VCaP (cell line): ENCODE measurements around the gene PHACTR3.

Experiments
- H3K27ac ChIP-seq: fragments of 450-650 bp; 2 replicates; pipeline ENCODE4 v1.5.1; 2017
- TF ChIP-seq, protein P1 (sequence below): fragments of 450-650 bp; conservative IDR thresholded peaks from 2 replicates; pipeline ENCODE4 v1.5.1; 2017; ENCODE audit warnings: mild to moderate bottlenecking, moderate library complexity

Gene PHACTR3

DNA sequence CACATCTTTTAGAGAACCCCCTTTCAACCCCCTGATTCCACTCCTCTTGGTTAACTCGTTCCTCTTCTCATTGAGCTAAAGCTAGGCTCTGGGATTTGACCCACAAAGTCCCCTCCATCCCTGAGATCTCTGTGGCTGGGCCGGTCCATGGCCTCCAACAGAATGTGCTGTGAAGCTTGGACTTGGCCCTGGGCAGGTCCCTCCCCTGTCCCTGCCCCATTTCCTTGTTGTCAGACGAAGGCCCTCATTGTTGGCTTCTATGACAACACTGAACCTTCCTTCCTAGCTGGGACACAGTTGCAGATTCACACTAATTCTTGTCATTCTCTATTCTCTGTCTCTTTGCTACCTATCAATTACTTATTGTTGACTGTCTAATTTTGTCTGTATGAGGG, 173.0 kb downstream of the PHACTR3 start:
- TF ChIP-seq, protein P1, sequence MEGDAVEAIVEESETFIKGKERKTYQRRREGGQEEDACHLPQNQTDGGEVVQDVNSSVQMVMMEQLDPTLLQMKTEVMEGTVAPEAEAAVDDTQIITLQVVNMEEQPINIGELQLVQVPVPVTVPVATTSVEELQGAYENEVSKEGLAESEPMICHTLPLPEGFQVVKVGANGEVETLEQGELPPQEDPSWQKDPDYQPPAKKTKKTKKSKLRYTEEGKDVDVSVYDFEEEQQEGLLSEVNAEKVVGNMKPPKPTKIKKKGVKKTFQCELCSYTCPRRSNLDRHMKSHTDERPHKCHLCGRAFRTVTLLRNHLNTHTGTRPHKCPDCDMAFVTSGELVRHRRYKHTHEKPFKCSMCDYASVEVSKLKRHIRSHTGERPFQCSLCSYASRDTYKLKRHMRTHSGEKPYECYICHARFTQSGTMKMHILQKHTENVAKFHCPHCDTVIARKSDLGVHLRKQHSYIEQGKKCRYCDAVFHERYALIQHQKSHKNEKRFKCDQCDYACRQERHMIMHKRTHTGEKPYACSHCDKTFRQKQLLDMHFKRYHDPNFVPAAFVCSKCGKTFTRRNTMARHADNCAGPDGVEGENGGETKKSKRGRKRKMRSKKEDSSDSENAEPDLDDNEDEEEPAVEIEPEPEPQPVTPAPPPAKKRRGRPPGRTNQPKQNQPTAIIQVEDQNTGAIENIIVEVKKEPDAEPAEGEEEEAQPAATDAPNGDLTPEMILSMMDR = no peak

DNA sequence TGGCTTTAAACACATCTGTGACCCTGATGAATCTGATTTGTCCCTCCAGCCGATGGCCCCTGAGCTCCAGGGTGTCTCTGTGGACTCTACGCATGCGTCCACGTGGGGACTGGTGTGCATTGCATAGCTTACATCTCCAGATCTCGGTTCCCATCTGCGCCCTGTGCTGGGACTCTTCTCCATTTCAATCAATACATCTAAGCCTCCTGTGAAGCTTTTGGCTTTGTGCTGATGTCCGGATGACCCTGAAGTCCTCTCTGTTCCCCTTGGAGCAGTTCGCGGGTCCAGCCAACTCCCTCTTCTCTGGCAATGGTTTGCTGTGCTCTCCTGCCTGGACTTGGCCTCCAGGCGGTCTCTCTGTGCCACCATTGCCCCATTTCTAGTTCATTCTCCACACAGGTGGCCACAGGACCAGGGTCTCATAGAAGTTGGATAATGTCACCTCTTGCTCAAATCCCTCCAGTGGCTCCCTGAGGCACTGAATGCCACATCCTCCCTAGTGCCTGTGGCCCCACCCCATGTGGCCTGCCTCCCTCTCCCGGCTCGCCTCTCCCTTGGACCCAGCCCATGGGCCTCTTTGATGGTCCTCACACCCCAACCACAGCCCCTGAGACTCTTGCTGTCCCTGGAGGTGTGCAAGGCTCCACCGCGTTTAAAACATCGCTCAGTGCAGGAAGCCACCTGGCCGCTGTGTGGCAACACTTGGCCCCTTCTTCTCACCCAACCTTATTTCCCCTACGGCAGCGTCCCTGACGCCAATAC, 173.7 kb downstream of the PHACTR3 start:
- TF ChIP-seq, protein P1 = no peak
- no peak overlapping the region for H3K27ac ChIP-seq

More for the DNA sequence above, 173.0 kb downstream of the PHACTR3 start:
- no peak overlapping the region for H3K27ac ChIP-seq

DNA sequence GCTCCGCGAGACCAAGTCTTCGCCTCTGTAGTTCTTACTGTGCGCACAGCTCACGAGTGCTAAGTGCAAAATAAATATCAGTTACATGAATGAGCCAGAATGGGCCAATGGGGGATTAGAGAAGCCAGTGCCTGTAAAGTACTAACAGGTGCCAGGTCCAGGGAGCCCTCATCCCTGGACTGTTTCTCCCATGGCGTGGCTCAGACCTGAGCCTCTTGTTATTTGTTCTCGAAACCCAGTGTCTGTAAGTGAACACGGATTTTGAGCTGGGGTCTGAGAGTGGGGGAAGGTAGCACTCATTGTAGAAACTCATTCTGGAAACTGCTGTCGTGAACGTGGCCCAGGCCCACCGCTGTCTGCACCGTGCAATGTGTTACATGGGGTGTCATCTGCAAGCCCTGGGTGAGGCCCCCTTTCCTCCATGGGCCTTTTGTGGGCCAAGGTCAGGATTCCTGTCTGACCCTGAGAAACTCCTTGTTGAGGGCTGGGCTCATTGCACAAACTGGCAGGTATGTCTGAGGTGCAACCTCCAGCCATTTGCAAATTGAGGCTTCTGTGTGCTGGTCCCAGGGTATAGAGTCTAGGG, 174.4 kb downstream of the PHACTR3 start:
- TF ChIP-seq, protein P1 = no peak
- H3K27ac ChIP-seq = no peak overlapping the region

- H3K27ac ChIP-seq = no peak overlapping the region
- TF ChIP-seq, protein P1 = no peak
Observed at GRCh38 chr20:59779656-59780380, 175.5 kb downstream of the PHACTR3 start.

DNA sequence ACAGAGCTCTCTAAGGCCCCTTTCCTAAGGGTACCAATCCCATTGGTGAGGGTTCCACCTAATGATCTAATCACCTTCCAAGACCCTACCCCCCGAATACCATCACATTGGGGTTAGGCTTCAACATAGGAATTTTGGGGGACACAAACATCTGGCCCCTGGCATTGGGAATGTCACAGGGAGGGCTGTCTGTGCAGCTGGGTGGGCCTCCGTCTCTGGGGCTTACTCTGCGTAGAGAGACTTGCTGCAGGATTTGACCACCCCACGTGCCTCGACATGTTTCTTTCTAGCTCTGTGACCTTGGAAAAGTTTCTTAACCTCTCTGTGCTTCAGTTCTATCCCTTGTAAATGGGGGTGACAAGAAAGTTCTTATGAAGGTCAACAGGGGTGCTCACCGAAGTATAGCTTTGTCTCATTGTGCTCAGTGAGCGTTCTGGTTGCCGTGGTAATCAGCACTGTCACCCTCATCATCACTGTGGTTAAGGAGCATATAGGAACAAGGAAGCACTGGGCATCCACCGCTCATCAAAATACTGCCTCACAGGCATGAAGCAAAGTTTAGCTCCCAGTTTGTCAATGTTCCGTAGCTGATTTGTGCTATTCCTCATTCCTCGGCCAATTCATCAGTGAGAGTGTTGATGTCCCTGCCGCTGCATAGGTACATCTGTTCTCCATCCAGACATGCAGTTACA, 176.3 kb downstream of the PHACTR3 start:
- H3K27ac ChIP-seq = no peak overlapping the region
- TF ChIP-seq, protein P1 = no peak

DNA sequence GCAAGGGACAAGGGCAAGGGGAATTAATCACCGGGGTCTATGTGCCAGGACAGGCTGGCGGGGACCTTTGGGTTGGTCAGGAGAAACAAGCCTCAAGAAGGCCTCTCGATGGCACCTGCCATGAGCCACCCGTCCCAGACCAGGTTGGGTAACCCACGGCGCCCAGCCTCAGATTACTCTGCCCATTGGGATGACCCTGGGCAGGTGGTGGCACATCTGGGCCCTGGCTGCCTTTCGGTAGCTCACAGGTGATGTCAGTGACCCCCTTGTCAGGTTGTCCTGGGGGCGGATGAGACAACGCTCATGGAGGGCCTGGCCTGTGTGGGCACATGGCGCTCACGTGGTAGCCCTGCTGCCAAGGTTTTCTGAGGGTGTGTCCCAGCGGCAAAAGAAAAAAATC, 176.9 kb downstream of the PHACTR3 start:
- TF ChIP-seq, protein P1 = no peak
- no peak overlapping the region for H3K27ac ChIP-seq
